Measurements from ENCODE around the gene EIPR1. TPM values are rescaled to one million over a fixed set of nuclear protein-coding genes. Genes with fewer than 3 reads are reported as not detected.

Gene EIPR1
- total and polyA plus RNA-seq, 2 experiments from 2014 or later: 17.4 to 46.3 TPM

- TF ChIP-seq ETS1 (IDR thresholded peaks at IDR 0.05): no peak
- TF ChIP-seq CTCF (conservative IDR thresholded peaks at IDR 0.05; ENCODE audit: low read depth in 2 of 2): no peak
These were observed 32.0 kb downstream of the EIPR1 start (continued) for GRCh38 chr2:3345621-3346020.

- Mint-ChIP-seq H3K4me3 (no peak overlapping the region), H3K27ac (no peak overlapping the region), H3K27me3 (ENCODE audit: insufficient read depth, low read depth, poor library complexity) (peaks cover 8% of the 10 kb centered on the region), H3K4me1 (peaks cover 10% of the 10 kb centered on the region), H3K9me3 (no peaks in the 10 kb centered on the region; the same call in 2 of the 3 replicates), H3K36me3 (ENCODE audit: low read depth) (peaks cover 22% of the 10 kb centered on the region)
- no peak for TF ChIP-seq EZH2phosphoT487 (IDR thresholded peaks at IDR 0.05; ENCODE audit: unreplicated experiment)
- no peak for TF ChIP-seq EZH2 (IDR thresholded peaks at IDR 0.05; ENCODE audit: low read depth, unreplicated experiment)
- no peak for TF ChIP-seq STAT1 (IDR thresholded peaks at IDR 0.05; ENCODE audit: unreplicated experiment)
- TF ChIP-seq ZNF462 (CRISPR knock-in tag; IDR thresholded peaks at IDR 0.05): no peak
- no peak for TF ChIP-seq JUNB (IDR thresholded peaks at IDR 0.05; ENCODE audit: unreplicated experiment)
- TF ChIP-seq NANOG (IDR thresholded peaks at IDR 0.05; ENCODE audit: borderline replicate concordance): no peak
- Histone ChIP-seq H3K9me2 (ENCODE audit: insufficient read depth) (no peaks in the 10 kb centered on the region), H3K27me3 (ENCODE audit: insufficient read depth) (no peaks in the 10 kb centered on the region), H4K20me1 (replicated peaks; ENCODE audit: insufficient read depth) (no peaks in the 10 kb centered on the region), H3F3A (replicated peaks; ENCODE audit: low read depth) (no peaks in the 10 kb centered on the region), H3K36me3 (ENCODE audit: insufficient read depth) (no peaks in the 10 kb centered on the region), H3K4me1 (ENCODE audit: insufficient read depth) (no peaks in the 10 kb centered on the region), H3K79me2 (replicated peaks; ENCODE audit: insufficient read depth) (no peaks in the 10 kb centered on the region), H3K4me3 (no peak overlapping the region), H3K4me2 (no peak overlapping the region), H3K27ac (ENCODE audit: low read depth) (no peak overlapping the region), H2AFZ (no peak overlapping the region)
- ATAC-seq (no peak), DNase-seq (ENCODE audit: low spot score) (no peak)
These were observed 32.7 kb downstream of the EIPR1 start for GRCh38 chr2:3344897-3345296.
